GM18502 (cell line): ENCODE results near the gene F13A1.

ENCODE experiments used
- ATAC-seq: cut with Tn5 transposase; IDR thresholded peaks from one replicate; pipeline ENCODE4 v1.9.1; 2021; ENCODE audit warnings: mild to moderate bottlenecking; ENCODE audit not compliant: unreplicated experiment, poor library complexity

The F13A1 gene

GRCh38 chr6:6248651-6249050, 71.8 kb downstream of the F13A1 start:
- ATAC-seq = no peak

GRCh38 chr6:6246544-6246943, 73.9 kb downstream of the F13A1 start:
- ATAC-seq = peak; percentile 64

- ATAC-seq = no peak
Observed at GRCh38 chr6:6244624-6245023, 75.8 kb downstream of the F13A1 start.

GRCh38 chr6:6243846-6244245, 76.6 kb downstream of the F13A1 start:
- ATAC-seq = no peak

- no peak for ATAC-seq
Observed at GRCh38 chr6:6239598-6240581, 80.6 kb downstream of the F13A1 start.

- ATAC-seq = no peak
Observed at GRCh38 chr6:6236730-6237469, 83.6 kb downstream of the F13A1 start.

GRCh38 chr6:6235786-6236185, 84.7 kb downstream of the F13A1 start:
- ATAC-seq = no peak

GRCh38 chr6:6234963-6235362, 85.5 kb downstream of the F13A1 start:
- no peak for ATAC-seq

- ATAC-seq = no peak
Observed at GRCh38 chr6:6230286-6230685, 90.2 kb downstream of the F13A1 start.

- ATAC-seq = no peak
Observed at GRCh38 chr6:6227896-6228295, 92.6 kb downstream of the F13A1 start.

- no peak for ATAC-seq
Observed at GRCh38 chr6:6225885-6226529, 94.5 kb downstream of the F13A1 start.

GRCh38 chr6:6224933-6225486, 95.5 kb downstream of the F13A1 start:
- ATAC-seq = no peak

- ATAC-seq = no peak
Observed at GRCh38 chr6:6221787-6222535, 98.5 kb downstream of the F13A1 start.

GRCh38 chr6:6220718-6221117, 99.7 kb downstream of the F13A1 start:
- no peak for ATAC-seq

GRCh38 chr6:6219716-6220115, 100.7 kb downstream of the F13A1 start:
- no peak for ATAC-seq

GRCh38 chr6:6218759-6219085, 101.7 kb downstream of the F13A1 start:
- no peak for ATAC-seq

GRCh38 chr6:6217855-6218758, 102.4 kb downstream of the F13A1 start:
- ATAC-seq = no peak

GRCh38 chr6:6210994-6211393, 109.5 kb downstream of the F13A1 start:
- ATAC-seq = no peak

GRCh38 chr6:6202886-6203285, 117.6 kb downstream of the F13A1 start:
- ATAC-seq = no peak
